Fibroblast of lung (primary cell): ENCODE data around the gene AK5. TPM values are rescaled to one million over a fixed set of nuclear protein-coding genes. Genes with fewer than 3 reads are reported as not detected.

ENCODE experiments used
- DNase-seq, 2 donors: peaks; one replicate each; pipeline versions ENCODE4 v3.0.0 to v3.0.0-alpha.2; 2010; ENCODE audit warnings: low read depth in 2 of 2
- H2AFZ ChIP-seq: 2 replicates; pipeline ENCODE4 v1.5.1; 2012; ENCODE audit warnings: low read length, control low read depth, inconsistent platforms
- H3K27ac ChIP-seq: 2 replicates; pipeline ENCODE4 v1.5.1; 2011; ENCODE audit warnings: low read length, control low read depth; ENCODE audit not compliant: insufficient read depth
- H3K27me3 ChIP-seq: 2 replicates; pipeline ENCODE4 v1.5.1; 2011; ENCODE audit warnings: mild to moderate bottlenecking, low read length; ENCODE audit not compliant: control insufficient read depth, insufficient read depth
- H3K36me3 ChIP-seq: 2 replicates; pipeline ENCODE4 v1.5.1; 2011; ENCODE audit warnings: low read length; ENCODE audit not compliant: control insufficient read depth, insufficient read depth
- H3K4me1 ChIP-seq: 2 replicates; pipeline ENCODE4 v1.5.1; 2011; ENCODE audit warnings: low read length; ENCODE audit not compliant: control insufficient read depth, insufficient read depth; ENCODE audit errors: extremely low read depth
- H3K4me2 ChIP-seq: 2 replicates; pipeline ENCODE4 v1.5.1; 2011; ENCODE audit warnings: low read length, control low read depth; ENCODE audit not compliant: insufficient read depth; ENCODE audit errors: extremely low read depth
- H3K4me3 ChIP-seq, 4 experiments: fragments of 200-600 bp in 1 of 4; sonication (generic) in 1 of 4; replicated peaks in 1 of 4; 2 replicates each; pipeline ENCODE4 v1.5.1; 2011 to 2016; ENCODE audit warnings: low read length in 4 of 4, low read depth in 3 of 4, mild to moderate bottlenecking in 3 of 4, control low read depth in 2 of 4, inconsistent platforms in 1 of 4, mixed read lengths in 1 of 4; ENCODE audit not compliant: insufficient read depth in 1 of 4; ENCODE audit errors: control extremely low read depth in 1 of 4
- H3K79me2 ChIP-seq: 2 replicates; pipeline ENCODE4 v1.5.1; 2012; ENCODE audit warnings: mild to moderate bottlenecking, low read length, inconsistent platforms; ENCODE audit not compliant: control insufficient read depth, insufficient read depth
- H3K9ac ChIP-seq: 2 replicates; pipeline ENCODE4 v1.5.1; 2011; ENCODE audit warnings: mild to moderate bottlenecking, low read length, control low read depth; ENCODE audit not compliant: insufficient read depth
- H3K9me3 ChIP-seq: 2 replicates; pipeline ENCODE4 v1.5.1; 2012; ENCODE audit warnings: low read depth, low read length; ENCODE audit not compliant: control insufficient read depth, insufficient read depth
- H4K20me1 ChIP-seq: 2 replicates; pipeline ENCODE4 v1.5.1; 2011; ENCODE audit warnings: low read length; ENCODE audit not compliant: control insufficient read depth, insufficient read depth; ENCODE audit errors: extremely low read depth
- EZH2 ChIP-seq: IDR thresholded peaks from 2 replicates; pipeline ENCODE4 v1.5.1; 2012; ENCODE audit warnings: low read length, control low read depth, mild to moderate bottlenecking; ENCODE audit errors: missing control alignments
- polyA plus RNA-seq, 2 donors: library from polyadenylated mRNA; depleted of rRNA in 1 of 2; stranded (reverse) in 1 of 2; unstranded in 1 of 2; fragments of >200 nt; gene quantifications; 2 replicates each; pipeline ENCODE4 v1.2.1, GENCODE V29; 2011 to 2012; ENCODE audit warnings: missing spikeins in 1 of 2
- total RNA-seq: library from RNA; depleted of rRNA; stranded (reverse); fragments of >200 nt; gene quantifications from 2 replicates; pipeline ENCODE4 v1.2.1, GENCODE V29; 2014
- TF ChIP-seq, protein P1 (sequence below), 2 donors: IDR thresholded peaks in 1 of 2; conservative IDR thresholded peaks in 1 of 2; 1 replicate in 1 of 2; 2 replicates in 1 of 2; pipeline ENCODE4 v1.5.1; 2011 to 2012; ENCODE audit warnings: low read length in 2 of 2, control low read depth in 1 of 2, inconsistent platforms in 1 of 2, low read depth in 1 of 2, mild to moderate bottlenecking in 1 of 2

AK5 gene
- total and polyA plus RNA-seq, 2 donors (not counting 1 experiment from before 2014, with no cell fraction given) = 37.9 to 87.7 TPM

DNA sequence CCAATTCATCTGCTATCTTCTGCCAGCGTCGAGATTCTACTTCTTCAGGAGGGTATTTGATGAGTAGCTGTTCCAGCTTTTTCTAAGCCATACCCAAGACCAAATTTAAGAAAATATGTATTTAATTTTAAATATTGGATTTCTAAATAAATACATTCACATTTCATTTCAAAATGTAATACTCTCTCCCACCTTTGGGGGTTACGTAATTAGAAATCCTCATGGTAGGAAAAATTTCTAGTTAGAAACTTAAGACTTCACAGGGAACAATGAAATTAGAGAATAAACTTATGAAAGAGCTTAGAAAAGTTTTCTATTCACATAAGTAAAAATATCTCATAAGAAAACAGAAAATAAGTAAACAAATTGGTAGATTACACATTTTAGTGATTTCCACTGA, 297.7 kb downstream of the AK5 start:
- Histone ChIP-seq H3K9ac (no peak overlapping the region), H3K4me1 (no peaks in the 10 kb centered on the region), H3K4me2 (no peak overlapping the region), H3K4me3 (no peak overlapping the region), H3K9me3 (no peaks in the 10 kb centered on the region), H4K20me1 (no peaks in the 10 kb centered on the region), H3K79me2 (no peaks in the 10 kb centered on the region), H3K36me3 (peaks cover 2% of the 10 kb centered on the region), H3K27me3 (no peaks in the 10 kb centered on the region), H3K27ac (no peak overlapping the region), H2AFZ (no peak overlapping the region)
- no peak for DNase-seq
- TF ChIP-seq, protein P1, sequence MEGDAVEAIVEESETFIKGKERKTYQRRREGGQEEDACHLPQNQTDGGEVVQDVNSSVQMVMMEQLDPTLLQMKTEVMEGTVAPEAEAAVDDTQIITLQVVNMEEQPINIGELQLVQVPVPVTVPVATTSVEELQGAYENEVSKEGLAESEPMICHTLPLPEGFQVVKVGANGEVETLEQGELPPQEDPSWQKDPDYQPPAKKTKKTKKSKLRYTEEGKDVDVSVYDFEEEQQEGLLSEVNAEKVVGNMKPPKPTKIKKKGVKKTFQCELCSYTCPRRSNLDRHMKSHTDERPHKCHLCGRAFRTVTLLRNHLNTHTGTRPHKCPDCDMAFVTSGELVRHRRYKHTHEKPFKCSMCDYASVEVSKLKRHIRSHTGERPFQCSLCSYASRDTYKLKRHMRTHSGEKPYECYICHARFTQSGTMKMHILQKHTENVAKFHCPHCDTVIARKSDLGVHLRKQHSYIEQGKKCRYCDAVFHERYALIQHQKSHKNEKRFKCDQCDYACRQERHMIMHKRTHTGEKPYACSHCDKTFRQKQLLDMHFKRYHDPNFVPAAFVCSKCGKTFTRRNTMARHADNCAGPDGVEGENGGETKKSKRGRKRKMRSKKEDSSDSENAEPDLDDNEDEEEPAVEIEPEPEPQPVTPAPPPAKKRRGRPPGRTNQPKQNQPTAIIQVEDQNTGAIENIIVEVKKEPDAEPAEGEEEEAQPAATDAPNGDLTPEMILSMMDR (conservative IDR thresholded peaks at IDR 0.05 in 1 of 2, IDR thresholded peaks at IDR 0.05 in 1 of 2; ENCODE audit: low read depth in 1 of 2, low read length in 2 of 2) = no peak
- TF ChIP-seq EZH2 = no peak

DNA sequence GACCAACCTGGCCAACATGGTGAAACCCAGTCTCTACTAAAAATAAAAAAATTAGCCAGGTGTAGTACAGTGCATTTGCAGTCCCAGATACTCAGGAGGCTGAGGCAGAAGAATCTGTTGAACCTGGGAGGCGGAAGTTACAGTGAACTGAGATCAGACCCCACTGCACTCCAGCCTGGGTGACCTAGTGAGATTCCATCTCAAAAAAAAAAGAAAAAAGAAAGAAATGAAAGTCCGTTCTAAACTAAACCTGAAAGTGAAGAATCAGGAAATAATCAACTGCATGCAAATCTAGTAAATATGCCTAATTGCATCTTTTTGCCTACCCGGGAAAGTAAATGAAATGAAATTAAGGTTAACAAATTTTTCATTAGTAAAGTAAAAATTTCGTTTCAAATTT, 301.1 kb downstream of the AK5 start:
- Histone ChIP-seq H3K27me3 (no peaks in the 10 kb centered on the region), H3K4me3 (no peak overlapping the region), H3K4me2 (no peak overlapping the region), H3K36me3 (no peaks in the 10 kb centered on the region), H3K27ac (no peak overlapping the region), H3K4me1 (no peaks in the 10 kb centered on the region), H4K20me1 (no peaks in the 10 kb centered on the region), H3K79me2 (peaks cover 3% of the 10 kb centered on the region), H3K9ac (no peak overlapping the region), H2AFZ (no peak overlapping the region), H3K9me3 (no peaks in the 10 kb centered on the region)
- DNase-seq = no peak
- TF ChIP-seq, protein P1 (conservative IDR thresholded peaks at IDR 0.05 in 1 of 2, IDR thresholded peaks at IDR 0.05 in 1 of 2; ENCODE audit: low read depth in 1 of 2, low read length in 2 of 2) = no peak
- TF ChIP-seq EZH2 = no peak

DNA sequence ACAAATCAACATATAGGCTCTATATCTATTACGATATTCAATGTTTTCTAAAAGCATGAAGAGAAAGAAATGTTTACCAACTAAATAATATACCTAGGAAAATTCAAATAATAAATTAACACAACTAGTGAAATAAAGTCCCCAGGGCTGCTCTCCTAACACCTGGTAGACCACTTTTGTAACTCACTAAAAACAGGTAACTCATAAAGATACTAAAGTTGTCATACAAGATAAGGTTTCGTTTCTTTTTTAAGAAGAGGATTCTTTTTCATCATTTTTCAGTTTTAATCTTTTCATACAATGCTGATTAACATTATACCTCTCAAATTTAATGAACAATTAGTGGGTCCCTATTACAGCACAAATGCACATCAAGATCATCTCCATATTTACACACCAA, 301.7 kb downstream of the AK5 start:
- no peak for DNase-seq
- Histone ChIP-seq H3K9me3 (no peaks in the 10 kb centered on the region), H3K79me2 (peaks cover 3% of the 10 kb centered on the region), H3K27ac (no peak overlapping the region), H3K36me3 (no peaks in the 10 kb centered on the region), H3K4me2 (no peak overlapping the region), H3K4me3 (no peak overlapping the region), H3K9ac (no peak overlapping the region), H3K27me3 (no peaks in the 10 kb centered on the region), H2AFZ (no peak overlapping the region), H4K20me1 (no peaks in the 10 kb centered on the region), H3K4me1 (no peaks in the 10 kb centered on the region)
- TF ChIP-seq EZH2 = no peak
- TF ChIP-seq, protein P1 (conservative IDR thresholded peaks at IDR 0.05 in 1 of 2, IDR thresholded peaks at IDR 0.05 in 1 of 2; ENCODE audit: low read depth in 1 of 2, low read length in 2 of 2) = no peak
